Dermis microvascular lymphatic vessel endothelial cell (primary cell): ENCODE measurements around the gene TBC1D10B. TPM values are rescaled to one million over a fixed set of nuclear protein-coding genes. Genes with fewer than 3 reads are reported as not detected.

Source experiments
- DNase-seq, 2 donors: peaks; one replicate each; pipeline versions ENCODE4 v3.0.0 to v3.0.0-alpha.2; 2010; ENCODE audit warnings: low read depth in 2 of 2
- total RNA-seq: library from RNA; depleted of rRNA; stranded (reverse); fragments of >200 nt; gene quantifications from 2 replicates; pipeline ENCODE4 v1.2.1, GENCODE V29; 2014

The TBC1D10B gene, protein sequence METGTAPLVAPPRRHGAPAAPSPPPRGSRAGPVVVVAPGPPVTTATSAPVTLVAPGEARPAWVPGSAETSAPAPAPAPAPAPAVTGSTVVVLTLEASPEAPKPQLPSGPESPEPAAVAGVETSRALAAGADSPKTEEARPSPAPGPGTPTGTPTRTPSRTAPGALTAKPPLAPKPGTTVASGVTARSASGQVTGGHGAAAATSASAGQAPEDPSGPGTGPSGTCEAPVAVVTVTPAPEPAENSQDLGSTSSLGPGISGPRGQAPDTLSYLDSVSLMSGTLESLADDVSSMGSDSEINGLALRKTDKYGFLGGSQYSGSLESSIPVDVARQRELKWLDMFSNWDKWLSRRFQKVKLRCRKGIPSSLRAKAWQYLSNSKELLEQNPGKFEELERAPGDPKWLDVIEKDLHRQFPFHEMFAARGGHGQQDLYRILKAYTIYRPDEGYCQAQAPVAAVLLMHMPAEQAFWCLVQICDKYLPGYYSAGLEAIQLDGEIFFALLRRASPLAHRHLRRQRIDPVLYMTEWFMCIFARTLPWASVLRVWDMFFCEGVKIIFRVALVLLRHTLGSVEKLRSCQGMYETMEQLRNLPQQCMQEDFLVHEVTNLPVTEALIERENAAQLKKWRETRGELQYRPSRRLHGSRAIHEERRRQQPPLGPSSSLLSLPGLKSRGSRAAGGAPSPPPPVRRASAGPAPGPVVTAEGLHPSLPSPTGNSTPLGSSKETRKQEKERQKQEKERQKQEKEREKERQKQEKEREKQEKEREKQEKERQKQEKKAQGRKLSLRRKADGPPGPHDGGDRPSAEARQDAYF
- total RNA-seq: 22.2 and 31.9 TPM in 2 replicates

DNA sequence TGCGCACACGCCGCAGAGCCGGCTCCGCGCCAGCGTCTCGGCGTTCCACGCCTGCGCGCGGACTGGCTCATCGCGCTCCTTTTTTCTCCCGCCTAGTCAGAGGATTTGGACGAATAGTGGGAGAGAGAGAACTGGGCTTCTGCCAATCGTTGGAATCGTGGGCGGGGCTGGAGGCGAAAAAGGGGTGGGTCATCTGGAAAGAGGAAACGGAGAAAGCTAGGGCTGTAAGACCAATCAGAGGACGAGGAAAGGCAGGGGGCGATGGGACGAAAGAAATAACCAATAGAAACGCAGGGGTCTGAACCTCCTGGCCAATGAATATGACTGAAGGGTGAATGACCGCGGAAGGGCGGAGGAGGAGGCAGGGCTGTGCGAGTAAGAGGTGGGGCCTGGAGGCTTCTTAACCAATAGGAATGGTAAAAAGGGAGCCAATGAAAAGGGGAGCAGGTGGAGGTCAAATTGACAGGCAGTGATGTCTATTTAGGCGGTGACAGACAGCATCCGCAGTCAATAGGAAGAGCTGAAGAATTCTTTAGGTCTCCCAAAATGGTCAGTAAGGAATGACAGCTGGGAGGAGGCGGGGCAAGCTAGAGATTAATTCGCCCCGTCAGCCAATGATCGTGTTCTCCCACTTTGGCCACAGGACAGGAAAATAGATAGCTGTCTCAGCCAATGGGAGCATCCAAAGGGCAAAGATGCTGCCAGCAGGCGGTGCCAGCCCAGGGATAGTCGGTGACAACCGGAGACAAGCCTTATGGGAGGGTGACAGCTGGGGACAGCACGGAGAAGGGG is at the start of gene TBC1D10B:
Gene TBC1D10B (minus strand): TSS at position 39 of the 792 bp plus-strand sequence. CDS start 311 bp downstream, outside the sequence.
- peak; percentile 100 for DNase-seq

DNA sequence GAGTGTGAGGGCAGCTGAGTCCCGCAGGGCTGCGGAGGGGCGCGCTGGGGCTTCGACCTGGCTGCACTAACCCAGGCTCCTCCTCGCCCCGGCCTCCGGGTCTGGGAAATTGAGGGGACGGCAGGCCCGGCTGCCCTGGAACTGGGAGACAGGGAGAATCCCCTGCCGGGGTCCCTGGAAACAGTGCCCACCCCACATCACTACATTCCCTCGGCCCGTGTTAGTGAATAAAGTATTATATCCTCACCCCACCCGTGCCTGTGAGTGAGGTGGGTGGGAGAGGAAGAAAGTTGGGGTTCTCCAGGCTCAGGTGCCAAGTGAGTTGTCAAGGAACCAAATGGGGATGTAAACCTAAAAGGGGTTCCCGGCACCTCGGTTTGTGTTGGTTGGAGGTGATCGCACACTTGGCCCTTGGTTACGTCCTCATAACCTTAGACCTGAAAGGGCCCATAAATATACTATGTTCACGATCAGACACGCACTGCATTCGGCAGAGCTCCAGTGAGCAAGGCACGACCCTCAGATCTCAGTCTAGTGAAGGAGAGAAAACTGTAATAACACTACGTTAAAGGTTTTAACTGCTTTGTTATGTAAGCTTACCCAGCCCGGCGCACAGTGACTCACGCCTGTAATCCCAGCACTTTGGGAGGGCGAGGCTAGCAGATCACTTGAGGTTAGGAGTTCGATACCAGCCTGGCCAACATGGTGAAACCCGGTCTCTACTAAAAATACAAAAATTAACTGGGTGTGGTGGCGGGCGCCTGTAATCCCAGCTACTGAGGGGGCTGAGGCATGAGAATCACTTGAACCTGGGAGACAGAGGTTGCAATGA is 48.3 kb upstream of the TBC1D10B start:
- DNase-seq: no peak

DNA sequence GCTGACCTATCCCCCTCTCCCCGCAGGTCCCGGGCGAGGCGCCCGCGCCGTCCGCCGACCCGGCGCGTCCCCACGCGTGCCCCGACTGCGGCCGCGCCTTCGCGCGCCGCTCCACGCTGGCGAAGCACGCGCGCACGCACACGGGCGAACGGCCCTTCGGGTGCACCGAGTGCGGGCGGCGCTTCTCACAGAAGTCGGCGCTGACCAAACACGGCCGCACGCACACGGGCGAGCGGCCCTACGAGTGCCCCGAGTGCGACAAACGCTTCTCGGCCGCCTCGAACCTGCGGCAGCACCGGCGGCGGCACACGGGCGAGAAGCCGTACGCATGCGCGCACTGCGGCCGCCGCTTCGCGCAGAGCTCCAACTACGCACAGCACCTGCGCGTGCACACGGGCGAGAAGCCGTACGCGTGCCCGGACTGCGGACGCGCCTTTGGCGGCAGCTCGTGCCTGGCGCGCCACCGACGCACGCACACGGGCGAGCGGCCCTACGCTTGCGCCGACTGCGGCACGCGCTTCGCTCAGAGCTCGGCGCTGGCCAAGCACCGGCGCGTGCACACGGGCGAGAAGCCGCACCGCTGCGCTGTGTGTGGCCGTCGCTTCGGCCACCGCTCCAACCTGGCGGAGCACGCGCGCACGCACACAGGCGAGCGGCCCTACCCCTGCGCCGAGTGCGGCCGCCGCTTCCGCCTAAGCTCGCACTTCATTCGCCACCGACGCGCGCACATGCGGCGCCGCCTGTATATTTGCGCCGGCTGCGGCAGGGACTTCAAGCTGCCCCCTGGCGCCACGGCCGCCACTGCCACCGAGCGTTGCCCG is 47.4 kb upstream of the TBC1D10B start:
- peak; percentile 93 to 97 for DNase-seq

DNA sequence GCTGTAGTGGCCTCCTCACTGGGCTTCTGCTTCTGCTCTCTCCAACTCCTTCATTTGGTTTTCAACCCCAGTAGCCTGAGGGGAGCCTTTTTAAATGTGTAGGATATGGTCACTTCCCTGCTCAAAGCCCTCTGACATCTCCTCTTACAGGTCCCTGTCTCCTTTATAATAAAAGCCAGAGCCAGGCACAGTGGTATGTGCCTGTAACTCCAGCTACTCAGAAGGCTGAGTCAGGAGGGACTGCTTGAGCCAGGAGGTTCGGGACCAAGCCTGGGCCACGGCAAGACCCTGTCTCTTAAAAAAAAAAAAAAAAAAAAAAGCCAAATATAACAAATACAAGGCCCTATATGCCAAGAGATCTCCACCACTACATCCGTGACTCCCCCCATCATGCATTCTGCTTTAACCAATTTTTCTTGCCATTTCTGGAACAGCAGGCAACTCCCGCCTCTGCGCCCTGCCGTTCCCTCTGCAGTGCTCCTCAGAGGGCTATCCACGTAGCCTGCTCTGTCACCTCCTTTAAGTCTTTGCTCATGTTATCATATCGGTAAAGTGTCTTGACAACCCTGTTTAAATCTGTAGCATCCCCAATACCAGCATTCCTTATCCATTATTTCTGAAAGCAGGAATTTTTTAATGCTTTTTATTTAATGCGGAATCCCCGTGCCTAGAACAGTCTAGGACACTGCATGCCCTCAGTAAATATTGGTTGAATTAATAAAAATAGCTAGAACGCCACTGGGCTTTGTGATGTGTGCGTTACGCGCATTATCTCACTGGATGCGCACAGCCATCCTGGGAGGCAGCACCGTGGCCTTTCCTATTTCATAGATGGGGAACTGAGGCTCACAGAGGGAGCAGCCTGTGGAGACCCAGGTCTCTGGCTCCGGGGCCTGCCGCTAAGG is 46.6 kb upstream of the TBC1D10B start:
- no peak for DNase-seq

GRCh38 chr16:30416047-30416603 is 45.8 kb upstream of the TBC1D10B start:
- DNase-seq: no peak

DNA sequence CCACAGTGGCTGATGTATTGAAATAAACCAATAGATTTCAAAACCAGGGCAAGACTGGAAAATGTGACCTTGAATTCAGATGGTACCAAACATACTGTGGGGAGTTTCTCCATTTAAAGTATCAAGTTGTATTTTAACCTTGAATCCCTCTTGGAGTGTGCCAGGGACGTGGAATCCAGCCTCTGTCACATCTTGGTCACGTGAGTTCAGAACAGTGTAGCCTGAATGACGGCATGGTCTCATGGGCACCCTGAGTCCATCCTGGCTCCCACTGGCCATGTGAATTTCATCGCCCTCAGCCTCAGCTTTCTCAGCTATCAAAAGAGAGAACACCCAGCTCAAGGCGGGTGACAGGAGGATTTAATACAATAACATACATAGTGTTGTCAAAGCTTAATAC is 43.9 kb upstream of the TBC1D10B start:
- no peak for DNase-seq

DNA sequence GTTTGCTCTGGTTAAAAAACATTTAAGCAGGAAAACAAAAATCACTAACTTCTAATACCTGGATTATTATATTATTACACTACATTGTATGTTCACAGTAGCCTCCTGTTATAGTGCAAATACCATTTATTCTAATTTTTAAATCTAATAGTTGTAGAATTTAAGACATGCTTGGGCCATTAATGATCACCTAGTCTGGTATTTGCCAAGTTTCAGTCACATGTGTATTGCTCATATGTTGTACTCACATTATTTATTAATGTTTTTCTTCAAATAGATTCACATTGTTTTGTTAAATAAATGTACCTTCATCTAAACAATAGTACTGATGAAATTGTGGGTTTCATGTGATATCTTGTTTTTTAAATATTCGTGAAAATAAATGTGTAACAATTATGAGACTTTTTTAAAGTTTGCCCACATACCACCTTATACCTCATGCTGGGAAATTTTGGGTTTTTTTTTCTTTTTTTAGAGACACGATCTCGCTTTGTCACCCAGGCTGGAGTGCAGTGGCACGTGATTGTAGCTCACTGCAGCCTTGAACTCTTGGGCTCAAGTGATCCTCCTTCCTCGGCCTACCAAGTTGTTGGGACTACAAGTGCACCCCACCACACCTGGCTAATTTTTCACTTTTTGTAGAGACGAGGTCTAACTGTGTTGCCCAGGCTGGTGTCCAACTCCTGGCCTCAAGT is 43.0 kb upstream of the TBC1D10B start:
- no peak for DNase-seq

DNA sequence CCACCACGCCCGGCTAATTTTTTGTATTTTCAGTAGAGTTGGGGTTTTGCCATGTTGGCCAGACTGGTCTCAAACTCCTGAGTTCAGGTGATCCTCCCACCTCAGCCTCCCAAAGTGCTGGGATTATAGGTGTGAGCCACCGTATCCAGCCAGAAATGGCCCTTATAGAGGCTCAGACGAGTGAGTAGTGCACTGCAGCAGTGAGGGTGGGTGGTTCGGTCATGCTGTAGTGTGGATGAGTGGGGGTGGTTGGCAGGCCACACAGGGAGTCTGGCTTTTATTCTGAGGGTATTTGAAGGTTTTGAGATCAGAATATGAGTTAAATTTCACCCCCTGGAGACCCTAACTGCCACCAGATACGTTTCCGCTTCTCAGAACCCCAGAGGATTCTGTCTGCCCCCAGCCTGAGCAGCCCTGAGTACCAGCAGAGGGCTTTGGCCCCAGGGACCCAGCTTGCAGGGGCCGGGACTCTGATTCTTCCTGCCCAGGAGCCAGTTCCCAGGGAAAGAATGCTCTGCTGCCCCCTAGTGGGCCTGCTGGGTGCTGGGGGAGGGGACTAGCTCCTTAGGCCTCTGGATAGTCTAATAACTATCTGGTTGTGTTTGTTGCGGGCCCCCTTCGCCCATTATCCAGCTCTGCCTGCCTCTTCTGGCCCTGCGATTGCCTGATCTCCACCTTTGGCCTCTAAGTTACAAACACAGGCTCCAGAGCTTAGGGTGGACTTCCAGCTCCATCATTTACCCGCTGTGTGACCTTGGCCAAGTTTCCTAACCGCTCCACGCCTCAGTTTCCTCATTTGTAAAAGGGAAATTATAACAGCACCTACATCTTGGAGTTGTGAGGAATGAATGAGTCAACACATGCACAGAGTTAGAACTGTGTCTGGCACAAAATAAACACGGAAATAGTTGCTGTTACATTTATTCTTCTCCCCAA is 39.1 kb upstream of the TBC1D10B start:
- DNase-seq: peak; percentile 72 to 88

DNA sequence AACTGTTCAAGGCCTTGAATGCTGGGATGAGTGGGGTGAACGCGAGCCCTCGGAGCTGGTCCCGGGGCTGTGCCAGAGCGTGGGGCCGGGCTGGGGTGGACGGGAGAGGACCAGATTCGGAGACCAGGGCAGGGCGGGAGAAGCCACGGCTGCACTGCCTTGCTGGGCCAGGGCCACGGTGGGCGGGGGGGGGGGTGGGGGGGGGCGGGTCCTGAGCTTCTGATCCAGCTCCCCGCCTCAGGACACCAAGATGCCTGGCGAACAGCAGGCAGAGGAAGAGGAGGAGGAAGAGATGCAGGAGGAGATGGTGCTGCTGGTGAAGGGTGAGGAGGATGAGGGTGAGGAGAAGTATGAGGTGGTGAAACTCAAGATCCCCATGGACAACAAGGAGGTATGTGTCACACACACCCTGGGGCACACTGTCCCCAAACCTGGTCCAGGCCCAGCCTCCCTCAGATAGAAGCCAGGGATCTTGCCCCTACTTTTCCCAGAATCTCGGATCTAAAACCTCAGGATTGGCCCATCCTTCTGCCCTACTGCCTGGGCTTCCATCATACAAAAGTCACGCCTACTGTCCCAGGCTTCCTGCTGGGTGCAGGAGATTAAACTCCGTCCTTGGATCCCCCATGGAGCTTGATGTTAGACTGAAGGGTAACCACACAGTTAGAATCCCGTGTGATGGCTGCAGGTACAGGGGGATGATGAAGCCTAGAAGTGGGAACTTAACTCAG is 37.7 kb upstream of the TBC1D10B start:
- DNase-seq: no peak

GRCh38 chr16:30407102-30407803 is 37.0 kb upstream of the TBC1D10B start, which contains the start of gene ZNF771:
ZNF771 (plus strand) TSS chr16:30407606; CDS start chr16:30408054, 448 bp downstream.
- peak; percentile 58 to 90 for DNase-seq

DNA sequence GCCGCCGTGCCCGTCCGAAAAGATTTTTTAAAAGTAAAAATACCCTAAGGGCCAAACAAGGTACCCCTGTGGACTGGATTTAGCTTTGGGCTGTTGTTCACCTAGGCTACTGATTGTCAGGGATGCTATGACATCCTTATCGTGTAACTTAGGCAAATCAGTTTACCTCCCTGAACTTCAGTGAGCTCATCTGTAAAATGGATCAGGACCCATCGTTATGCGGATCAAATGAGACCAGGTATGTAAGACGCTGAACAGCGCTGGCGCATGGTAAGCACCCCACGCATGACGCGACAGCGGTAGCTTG is 36.5 kb upstream of the TBC1D10B start:
- DNase-seq: no peak

DNA sequence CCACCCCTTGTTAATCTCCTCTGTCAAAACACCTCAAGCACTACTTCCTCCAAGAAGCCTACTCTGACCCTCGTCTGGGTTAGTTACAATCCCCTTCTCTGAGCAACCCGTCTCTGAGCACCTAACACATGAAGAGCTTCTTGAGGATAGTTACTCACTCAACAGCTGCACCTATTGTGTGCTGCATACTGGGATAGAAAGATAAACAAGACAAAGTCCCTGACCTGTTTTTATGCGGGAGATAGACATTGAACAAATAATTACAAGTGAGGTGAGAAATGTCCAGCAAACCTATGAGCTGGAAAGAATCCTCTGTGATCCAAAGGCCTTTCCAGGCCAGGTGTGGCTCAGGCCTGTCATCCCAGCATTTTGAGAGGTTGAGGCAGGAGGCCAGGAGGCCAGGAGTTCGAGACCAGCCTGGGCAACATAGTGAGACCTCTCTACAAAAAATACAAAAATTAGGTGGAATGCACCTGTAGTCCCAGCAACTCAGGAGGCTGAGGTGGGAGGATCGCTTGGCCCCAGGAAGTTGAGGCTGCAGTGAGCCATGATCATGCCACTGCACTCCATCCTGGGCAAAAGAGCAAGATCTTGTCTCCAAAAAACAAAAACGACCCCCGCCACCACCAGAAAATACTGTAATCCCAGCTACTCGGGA is 31.6 kb upstream of the TBC1D10B start:
- no peak for DNase-seq

- no peak for DNase-seq
Measured at GRCh38 chr16:30399435-30400186, 29.3 kb upstream of the TBC1D10B start.

GRCh38 chr16:30398661-30399434 is 28.6 kb upstream of the TBC1D10B start:
- DNase-seq: no peak
